Astrocyte (in vitro differentiated cells and primary cell): ENCODE results near the gene ITGB3. TPM values are rescaled to one million over a fixed set of nuclear protein-coding genes. Genes with fewer than 3 reads are reported as not detected.

Experiments used
- DNase-seq: peaks from one replicate; pipeline ENCODE4 v3.0.0-alpha.2; 2010; ENCODE audit warnings: low read depth
- FAIRE-seq: peaks from 2 replicates; lab custom pipeline; 2011; peaks lifted over from hg19 to GRCh38; lab: Jason Lieb, UNC
- H2AFZ ChIP-seq: 2 replicates; pipeline ENCODE4 v1.6.0; 2012; ENCODE audit warnings: low read depth, low read length, inconsistent platforms
- H3K27ac ChIP-seq: 2 replicates; pipeline ENCODE4 v1.5.1; 2011; ENCODE audit warnings: low read depth, low read length, inconsistent platforms
- H3K27me3 ChIP-seq: 2 replicates; pipeline ENCODE4 v1.6.0; 2011; ENCODE audit warnings: low read length, inconsistent platforms; ENCODE audit not compliant: insufficient read depth
- H3K36me3 ChIP-seq: 2 replicates; pipeline ENCODE4 v1.5.1; 2011; ENCODE audit warnings: low read length, inconsistent platforms; ENCODE audit not compliant: insufficient read depth
- H3K4me1 ChIP-seq: 2 replicates; pipeline ENCODE4 v1.5.1; 2011; ENCODE audit warnings: low read length, inconsistent platforms; ENCODE audit not compliant: insufficient read depth
- H3K4me2 ChIP-seq: 2 replicates; pipeline ENCODE4 v1.6.0; 2012; ENCODE audit warnings: low read length, inconsistent platforms
- H3K4me3 ChIP-seq: 2 replicates; pipeline ENCODE4 v1.5.1; 2011; ENCODE audit warnings: low read depth, mild to moderate bottlenecking, low read length, inconsistent platforms; ENCODE audit not compliant: insufficient read depth
- H3K79me2 ChIP-seq: 2 replicates; pipeline ENCODE4 v1.6.0; 2012; ENCODE audit warnings: mild to moderate bottlenecking, low read length, inconsistent platforms; ENCODE audit not compliant: insufficient read depth
- H3K9ac ChIP-seq: 2 replicates; pipeline ENCODE4 v1.6.0; 2012; ENCODE audit warnings: mild to moderate bottlenecking, low read length, inconsistent platforms
- H3K9me3 ChIP-seq: 2 replicates; pipeline ENCODE4 v1.5.1; 2012; ENCODE audit warnings: low read depth, mild to moderate bottlenecking, low read length, inconsistent platforms; ENCODE audit not compliant: insufficient read depth
- H4K20me1 ChIP-seq: 2 replicates; pipeline ENCODE4 v1.6.0; 2012; ENCODE audit warnings: low read length, inconsistent platforms; ENCODE audit not compliant: insufficient read depth
- H3K27ac Mint-ChIP-seq: one replicate; pipeline ENCODE4 v1.8.0; 2021; ENCODE audit warnings: mild to moderate bottlenecking, mixed read lengths; ENCODE audit not compliant: unreplicated experiment
- H3K27me3 Mint-ChIP-seq: one replicate; pipeline ENCODE4 v1.8.0; 2021; ENCODE audit warnings: low read depth, mixed read lengths; ENCODE audit not compliant: unreplicated experiment
- H3K36me3 Mint-ChIP-seq: one replicate; pipeline ENCODE4 v1.8.0; 2021; ENCODE audit warnings: low read depth, mixed read lengths; ENCODE audit not compliant: unreplicated experiment
- H3K4me1 Mint-ChIP-seq: one replicate; pipeline ENCODE4 v1.8.0; 2021; ENCODE audit warnings: low read depth, mixed read lengths; ENCODE audit not compliant: unreplicated experiment
- H3K4me3 Mint-ChIP-seq: one replicate; pipeline ENCODE4 v1.8.0; 2021; ENCODE audit warnings: mild to moderate bottlenecking, moderate library complexity, mixed read lengths; ENCODE audit not compliant: unreplicated experiment
- H3K9me3 Mint-ChIP-seq: one replicate; pipeline ENCODE4 v1.8.0; 2021; ENCODE audit warnings: mild to moderate bottlenecking, mixed read lengths; ENCODE audit not compliant: unreplicated experiment
- CTCF ChIP-seq: IDR thresholded peaks from 2 replicates; pipeline ENCODE4 v1.5.1; 2011; ENCODE audit warnings: low read depth, mild to moderate bottlenecking, inconsistent platforms, low read length, moderate library complexity; ENCODE audit not compliant: insufficient read depth
- EZH2 ChIP-seq: IDR thresholded peaks from 2 replicates; pipeline ENCODE4 v1.6.1; 2012; ENCODE audit warnings: mild to moderate bottlenecking, low read length, inconsistent platforms; ENCODE audit not compliant: insufficient read depth
- total RNA-seq: library from RNA; stranded (reverse); gene quantifications from 2 replicates; pipeline ENCODE4 v1.2.1, GENCODE V29; 2021

ITGB3 gene
- total RNA-seq, 1 donor from 2014 or later, result 44.0 TPM

GRCh38 chr17:47275245-47275984, 21.8 kb downstream of the ITGB3 start:
- Histone ChIP-seq H3K9ac (peak overlapping the region; percentile 56), H4K20me1 (no peaks in the 10 kb centered on the region), H3K4me2 (peak overlapping the region; percentile 67), H3K4me1 (peaks cover 50% of the 10 kb centered on the region), H3K36me3 (no peaks in the 10 kb centered on the region), H3K9me3 (no peaks in the 10 kb centered on the region), H2AFZ (no peak overlapping the region), H3K4me3 (no peak overlapping the region), H3K27me3 (no peaks in the 10 kb centered on the region), H3K27ac (peak overlapping the region; percentile 71), H3K79me2 (no peaks in the 10 kb centered on the region)
- Mint-ChIP-seq H3K4me1 (peaks cover 72% of the 10 kb centered on the region), H3K36me3 (peaks cover 9% of the 10 kb centered on the region), H3K4me3 (no peak overlapping the region), H3K27me3 (no peaks in the 10 kb centered on the region), H3K9me3 (peaks cover 4% of the 10 kb centered on the region), H3K27ac (peak overlapping the region; percentile 100)
- TF ChIP-seq EZH2 (no peak), CTCF (no peak)
- FAIRE-seq, result no peak
- DNase-seq, result peak; percentile 89

GRCh38 chr17:47276444-47276843, 22.8 kb downstream of the ITGB3 start:
- no peaks in the 10 kb centered on the region for H3K27me3 Mint-ChIP-seq
- no peak for TF ChIP-seq EZH2
- no peak for TF ChIP-seq CTCF

DNA sequence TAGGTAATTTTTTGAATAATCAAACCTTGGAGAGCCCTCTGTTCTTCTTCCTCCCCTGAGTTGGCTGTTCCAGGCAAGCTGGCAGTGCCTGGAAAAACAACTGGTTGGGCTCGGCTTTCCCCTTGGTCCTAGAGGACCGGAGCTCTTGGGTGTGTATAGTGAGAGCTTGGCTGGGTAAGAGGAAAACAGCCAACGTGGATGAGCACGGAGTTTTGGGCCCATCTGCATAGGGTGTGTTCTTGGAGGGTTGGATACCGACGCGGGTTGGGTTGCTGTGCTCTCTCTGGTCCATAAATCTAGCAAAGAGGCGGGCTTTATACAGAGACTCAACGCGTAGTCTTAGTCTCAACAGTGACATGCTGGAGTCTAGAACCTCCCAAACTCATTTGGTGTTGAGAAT, 23.2 kb downstream of the ITGB3 start:
- Mint-ChIP-seq H3K36me3 (peaks cover 11% of the 10 kb centered on the region), H3K27ac (peak overlapping the region; percentile 69), H3K4me1 (peaks cover 73% of the 10 kb centered on the region), H3K9me3 (peaks cover 3% of the 10 kb centered on the region), H3K4me3 (no peak overlapping the region), H3K27me3 (no peaks in the 10 kb centered on the region)
- FAIRE-seq, result no peak
- DNase-seq, result peak; percentile 73
- H3K4me1 ChIP-seq, result peaks cover 55% of the 10 kb centered on the region
- no peak overlapping the region for H3K9ac ChIP-seq
- H3K27me3 ChIP-seq, result no peaks in the 10 kb centered on the region
- no peak overlapping the region for H2AFZ ChIP-seq
- no peaks in the 10 kb centered on the region for H3K79me2 ChIP-seq
- H3K27ac ChIP-seq, result peak overlapping the region; percentile 71
- no peaks in the 10 kb centered on the region for H3K36me3 ChIP-seq
- no peak for TF ChIP-seq CTCF
- no peaks in the 10 kb centered on the region for H4K20me1 ChIP-seq
- H3K9me3 ChIP-seq, result no peaks in the 10 kb centered on the region
- H3K4me3 ChIP-seq, result no peak overlapping the region
- H3K4me2 ChIP-seq, result no peak overlapping the region

More at GRCh38 chr17:47276444-47276843, 22.8 kb downstream of the ITGB3 start:
- FAIRE-seq (no peak), DNase-seq (no peak)
- Mint-ChIP-seq H3K4me1 (peaks cover 73% of the 10 kb centered on the region), H3K27ac (peak overlapping the region; percentile 100), H3K36me3 (peaks cover 11% of the 10 kb centered on the region), H3K4me3 (peak overlapping the region; percentile 34), H3K9me3 (peaks cover 3% of the 10 kb centered on the region)
- Histone ChIP-seq H3K4me2 (no peak overlapping the region), H3K4me1 (peaks cover 55% of the 10 kb centered on the region), H3K79me2 (no peaks in the 10 kb centered on the region), H3K9ac (no peak overlapping the region), H3K27ac (peak overlapping the region; percentile 71), H3K27me3 (no peaks in the 10 kb centered on the region), H4K20me1 (no peaks in the 10 kb centered on the region), H2AFZ (no peak overlapping the region), H3K36me3 (no peaks in the 10 kb centered on the region), H3K9me3 (no peaks in the 10 kb centered on the region), H3K4me3 (no peak overlapping the region)
